SK-N-SH (cell line): ENCODE results near the gene BABAM1. TPM values are rescaled to one million over a fixed set of nuclear protein-coding genes. Genes with fewer than 3 reads are reported as not detected.
A peak's percentile ranks its signal among the peaks of the same experiment; 100 is the strongest.

Experiments used
- CTCF ChIA-PET: fragments of 300-600, 350-600 bp; formaldehyde crosslinking; extraction: SDS; loops from one replicate; lab custom pipeline; 2021; lab: Yijun Ruan, JAX
- POLR2A ChIA-PET: fragments of 350-600 bp; sonication (Branson Sonifier 250); formaldehyde crosslinking; extraction: SDS; loops from one replicate; lab custom pipeline; 2020; ENCODE audit warnings: antibody characterized with exemption, inconsistent platforms; lab: Yijun Ruan, JAX
- DNase-seq: peaks from one replicate; pipeline ENCODE4 v3.0.0; 2012
- H2AFZ ChIP-seq: fragments of 200-600 bp; sonication (generic); 2 replicates; pipeline ENCODE4 v1.8.1; 2016; ENCODE audit warnings: antibody characterized with exemption, mild to moderate bottlenecking, low read depth
- H3F3A ChIP-seq: fragments of 200-600 bp; sonication (generic); replicated peaks from 2 replicates; pipeline ENCODE3; 2016; ENCODE audit warnings: antibody characterized with exemption, mild to moderate bottlenecking; ENCODE audit not compliant: insufficient read depth
- H3K27ac ChIP-seq, 2 experiments: fragments of 200-500 bp in 1 of 2; fragments of 200-600 bp in 1 of 2; sonication (Bioruptor generic) in 1 of 2; sonication (generic), shearing (Covaris generic) in 1 of 2; 2 replicates each; pipeline versions ENCODE4 v1.5.1 to v1.6.1; 2014 to 2016; ENCODE audit warnings: low read depth in 2 of 2, inconsistent platforms in 1 of 2, low read length in 1 of 2, mild to moderate bottlenecking in 1 of 2, mixed read lengths in 1 of 2
- H3K27me3 ChIP-seq: fragments of 200-600 bp; sonication (generic), shearing (Covaris generic); 2 replicates; pipeline ENCODE4 v1.6.1; 2016; ENCODE audit warnings: mixed run types; ENCODE audit not compliant: insufficient read depth
- H3K36me3 ChIP-seq, 2 experiments: fragments of 200-500 bp in 1 of 2; fragments of 200-600 bp in 1 of 2; sonication (Bioruptor generic) in 1 of 2; sonication (generic) in 1 of 2; replicated peaks in 1 of 2; 2 replicates each; pipeline versions ENCODE3 to v1.5.1; 2014 to 2016; ENCODE audit warnings: low read length in 1 of 2, mild to moderate bottlenecking in 1 of 2; ENCODE audit not compliant: insufficient read depth in 2 of 2, control insufficient read depth in 1 of 2
- H3K4me1 ChIP-seq, 2 experiments: fragments of 200-500 bp in 1 of 2; fragments of 200-600 bp in 1 of 2; sonication (Bioruptor generic) in 1 of 2; sonication (generic), shearing (Covaris generic) in 1 of 2; 2 replicates each; pipeline versions ENCODE4 v1.5.1 to v1.6.1; 2014 to 2016; ENCODE audit warnings: low read depth in 1 of 2, low read length in 1 of 2, mixed run types in 1 of 2; ENCODE audit not compliant: insufficient read depth in 2 of 2, control insufficient read depth in 1 of 2
- H3K4me2 ChIP-seq: fragments of 200-600 bp; sonication (generic), shearing (Covaris generic); 2 replicates; pipeline ENCODE4 v1.6.1; 2017; ENCODE audit warnings: mixed run types
- H3K4me3 ChIP-seq, 2 experiments: fragments of 200-500 bp in 1 of 2; fragments of 200-600 bp in 1 of 2; sonication (Bioruptor generic) in 1 of 2; sonication (generic), shearing (Covaris generic) in 1 of 2; 2 replicates each; pipeline versions ENCODE4 v1.5.1 to v1.8.1; 2014 to 2016; ENCODE audit warnings: low read depth in 2 of 2, inconsistent platforms in 1 of 2, low read length in 1 of 2, mild to moderate bottlenecking in 1 of 2, mixed read lengths in 1 of 2, moderate library complexity in 1 of 2
- H3K79me2 ChIP-seq: fragments of 200-600 bp; sonication (generic); 2 replicates; pipeline ENCODE4 v1.8.1; 2017; ENCODE audit warnings: mild to moderate bottlenecking; ENCODE audit not compliant: insufficient read depth
- H3K9ac ChIP-seq: fragments of 200-600 bp; sonication (generic); 2 replicates; pipeline ENCODE4 v1.6.1; 2017; ENCODE audit warnings: mixed run types
- H3K9me2 ChIP-seq: fragments of 200-600 bp; sonication (generic); 2 replicates; pipeline ENCODE4 v1.6.1; 2017; ENCODE audit warnings: mixed run types
- H3K9me3 ChIP-seq: fragments of 200-600 bp; sonication (generic); 2 replicates; pipeline ENCODE4 v1.6.1; 2017; ENCODE audit warnings: mixed run types, mild to moderate bottlenecking, moderate library complexity
- H4K20me1 ChIP-seq: fragments of 200-600 bp; sonication (generic); 2 replicates; pipeline ENCODE4 v1.6.1; 2017; ENCODE audit warnings: mild to moderate bottlenecking, mixed run types; ENCODE audit not compliant: insufficient read depth
- CHD2 ChIP-seq: fragments of 150-350 bp; IDR thresholded peaks from 2 replicates; pipeline ENCODE4 v1.6.1; 2018; ENCODE audit warnings: low read length; ENCODE audit not compliant: partially characterized antibody
- FOXM1 ChIP-seq: IDR thresholded peaks from 2 replicates; pipeline ENCODE4 v1.4.0; 2012; ENCODE audit warnings: low read depth, mild to moderate bottlenecking
- MEF2A ChIP-seq: IDR thresholded peaks from 2 replicates; pipeline ENCODE4 v1.4.0; 2012; ENCODE audit warnings: low read depth, borderline replicate concordance
- MXI1 ChIP-seq: IDR thresholded peaks from 2 replicates; pipeline ENCODE4 v1.6.1; 2012; ENCODE audit warnings: mild to moderate bottlenecking, low read depth, low read length, improper control_type of control experiment
- NRF1 ChIP-seq: IDR thresholded peaks from 2 replicates; pipeline ENCODE4 v1.6.1; 2012; ENCODE audit warnings: low read depth, mild to moderate bottlenecking, low read length
- RCOR1 ChIP-seq: fragments of 150-350 bp; IDR thresholded peaks from 2 replicates; pipeline ENCODE4 v1.6.1; 2017; ENCODE audit warnings: antibody characterized with exemption, low read length
- RFX5 ChIP-seq: IDR thresholded peaks from 2 replicates; pipeline ENCODE4 v1.6.1; 2012; ENCODE audit warnings: mild to moderate bottlenecking, improper control_type of control experiment, low read length
- RXRA ChIP-seq: IDR thresholded peaks from 2 replicates; pipeline ENCODE4 v1.4.0; 2012; ENCODE audit warnings: low read depth, mild to moderate bottlenecking, borderline replicate concordance
- TAF1 ChIP-seq: IDR thresholded peaks from 2 replicates; pipeline ENCODE4 v1.6.1; 2012; ENCODE audit warnings: low read depth, mild to moderate bottlenecking, low read length, moderate library complexity, borderline replicate concordance
- WGBS: methylation state at CpG from one replicate; pipeline ENCODE4 v1.1.6; 2017; ENCODE audit warnings: low lambda C conversion rate; 5-methylcytosine and 5-hydroxymethylcytosine counted together
- polyA plus RNA-seq, 3 experiments: library from polyadenylated mRNA; depleted of rRNA; stranded (reverse); fragments of >200 nt; gene quantifications; 2 replicates each; pipeline ENCODE4 v1.2.3, GENCODE V29; 2012
- TF ChIP-seq, protein P1 (sequence below): IDR thresholded peaks from 2 replicates; pipeline ENCODE4 v1.4.0; 2012; ENCODE audit warnings: low read depth, borderline replicate concordance
- TF ChIP-seq, protein P2 (sequence below): fragments of 150-350 bp; IDR thresholded peaks from 2 replicates; pipeline ENCODE4 v1.6.1; 2016; ENCODE audit warnings: mild to moderate bottlenecking, low read depth, low read length
- TF ChIP-seq, protein P3 (sequence below): fragments of 200-600 bp; sonication (generic); IDR thresholded peaks from 2 replicates; pipeline ENCODE4 v1.6.1; 2017; ENCODE audit warnings: antibody characterized with exemption, mild to moderate bottlenecking, moderate library complexity

BABAM1 gene
- polyA plus RNA-seq, 1 of the 3 experiments (the other 2 are of a cell fraction) = 192 TPM

DNA sequence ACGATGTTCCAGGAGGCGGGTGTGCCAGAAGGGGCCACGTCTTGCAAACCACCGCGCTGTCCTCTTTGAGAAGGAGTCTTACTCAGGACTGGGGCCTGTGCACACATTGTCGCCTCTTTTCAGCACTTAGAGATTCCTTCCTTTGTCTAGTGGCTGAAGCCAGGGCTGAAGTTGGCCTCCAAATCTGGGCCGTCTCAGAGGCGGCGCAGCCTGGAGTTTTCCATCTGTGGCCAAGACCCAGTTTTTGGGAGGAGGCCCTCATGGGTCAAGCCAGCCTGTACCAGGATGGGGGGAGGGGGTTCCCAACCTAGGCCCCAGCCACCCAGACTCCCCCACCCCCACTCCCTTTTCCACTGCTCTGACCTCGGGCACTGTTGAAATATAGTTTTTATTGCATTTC is 55.6 kb downstream of the BABAM1 start:
- ChIA-PET CTCF (no interaction called here), POLR2A (no interaction called here)
- H3K4me3 ChIP-seq = no peak overlapping the region
- H3K4me1 ChIP-seq = no peaks in the 10 kb centered on the region
- 85% methylated on average over 7 of the region's 10 CpGs for WGBS
- no peak overlapping the region for H3K9ac ChIP-seq
- peak overlapping the region in 1 of 2 experiments; percentile 8; a peak in 1 of 4 replicates for H3K27ac ChIP-seq
- no peaks in the 10 kb centered on the region for H3F3A ChIP-seq
- no peaks in the 10 kb centered on the region for H3K9me3 ChIP-seq
- H3K9me2 ChIP-seq = no peaks in the 10 kb centered on the region
- H3K27me3 ChIP-seq = no peaks in the 10 kb centered on the region
- peaks cover 0 to 41% of the 10 kb centered on the region in 2 experiments for H3K36me3 ChIP-seq
- peak; percentile 47 for DNase-seq
- no peak overlapping the region for H3K4me2 ChIP-seq
- H4K20me1 ChIP-seq = no peaks in the 10 kb centered on the region
- TF ChIP-seq, protein P1, sequence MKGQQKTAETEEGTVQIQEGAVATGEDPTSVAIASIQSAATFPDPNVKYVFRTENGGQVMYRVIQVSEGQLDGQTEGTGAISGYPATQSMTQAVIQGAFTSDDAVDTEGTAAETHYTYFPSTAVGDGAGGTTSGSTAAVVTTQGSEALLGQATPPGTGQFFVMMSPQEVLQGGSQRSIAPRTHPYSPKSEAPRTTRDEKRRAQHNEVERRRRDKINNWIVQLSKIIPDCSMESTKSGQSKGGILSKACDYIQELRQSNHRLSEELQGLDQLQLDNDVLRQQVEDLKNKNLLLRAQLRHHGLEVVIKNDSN = no peak
- TF ChIP-seq FOXM1 (no peak), NRF1 (no peak)
- TF ChIP-seq, protein P2, sequence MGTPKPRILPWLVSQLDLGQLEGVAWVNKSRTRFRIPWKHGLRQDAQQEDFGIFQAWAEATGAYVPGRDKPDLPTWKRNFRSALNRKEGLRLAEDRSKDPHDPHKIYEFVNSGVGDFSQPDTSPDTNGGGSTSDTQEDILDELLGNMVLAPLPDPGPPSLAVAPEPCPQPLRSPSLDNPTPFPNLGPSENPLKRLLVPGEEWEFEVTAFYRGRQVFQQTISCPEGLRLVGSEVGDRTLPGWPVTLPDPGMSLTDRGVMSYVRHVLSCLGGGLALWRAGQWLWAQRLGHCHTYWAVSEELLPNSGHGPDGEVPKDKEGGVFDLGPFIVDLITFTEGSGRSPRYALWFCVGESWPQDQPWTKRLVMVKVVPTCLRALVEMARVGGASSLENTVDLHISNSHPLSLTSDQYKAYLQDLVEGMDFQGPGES = no peak
- TF ChIP-seq, protein P3, sequence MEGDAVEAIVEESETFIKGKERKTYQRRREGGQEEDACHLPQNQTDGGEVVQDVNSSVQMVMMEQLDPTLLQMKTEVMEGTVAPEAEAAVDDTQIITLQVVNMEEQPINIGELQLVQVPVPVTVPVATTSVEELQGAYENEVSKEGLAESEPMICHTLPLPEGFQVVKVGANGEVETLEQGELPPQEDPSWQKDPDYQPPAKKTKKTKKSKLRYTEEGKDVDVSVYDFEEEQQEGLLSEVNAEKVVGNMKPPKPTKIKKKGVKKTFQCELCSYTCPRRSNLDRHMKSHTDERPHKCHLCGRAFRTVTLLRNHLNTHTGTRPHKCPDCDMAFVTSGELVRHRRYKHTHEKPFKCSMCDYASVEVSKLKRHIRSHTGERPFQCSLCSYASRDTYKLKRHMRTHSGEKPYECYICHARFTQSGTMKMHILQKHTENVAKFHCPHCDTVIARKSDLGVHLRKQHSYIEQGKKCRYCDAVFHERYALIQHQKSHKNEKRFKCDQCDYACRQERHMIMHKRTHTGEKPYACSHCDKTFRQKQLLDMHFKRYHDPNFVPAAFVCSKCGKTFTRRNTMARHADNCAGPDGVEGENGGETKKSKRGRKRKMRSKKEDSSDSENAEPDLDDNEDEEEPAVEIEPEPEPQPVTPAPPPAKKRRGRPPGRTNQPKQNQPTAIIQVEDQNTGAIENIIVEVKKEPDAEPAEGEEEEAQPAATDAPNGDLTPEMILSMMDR = no peak
- no peaks in the 10 kb centered on the region for H3K79me2 ChIP-seq
- no peak overlapping the region for H2AFZ ChIP-seq

DNA sequence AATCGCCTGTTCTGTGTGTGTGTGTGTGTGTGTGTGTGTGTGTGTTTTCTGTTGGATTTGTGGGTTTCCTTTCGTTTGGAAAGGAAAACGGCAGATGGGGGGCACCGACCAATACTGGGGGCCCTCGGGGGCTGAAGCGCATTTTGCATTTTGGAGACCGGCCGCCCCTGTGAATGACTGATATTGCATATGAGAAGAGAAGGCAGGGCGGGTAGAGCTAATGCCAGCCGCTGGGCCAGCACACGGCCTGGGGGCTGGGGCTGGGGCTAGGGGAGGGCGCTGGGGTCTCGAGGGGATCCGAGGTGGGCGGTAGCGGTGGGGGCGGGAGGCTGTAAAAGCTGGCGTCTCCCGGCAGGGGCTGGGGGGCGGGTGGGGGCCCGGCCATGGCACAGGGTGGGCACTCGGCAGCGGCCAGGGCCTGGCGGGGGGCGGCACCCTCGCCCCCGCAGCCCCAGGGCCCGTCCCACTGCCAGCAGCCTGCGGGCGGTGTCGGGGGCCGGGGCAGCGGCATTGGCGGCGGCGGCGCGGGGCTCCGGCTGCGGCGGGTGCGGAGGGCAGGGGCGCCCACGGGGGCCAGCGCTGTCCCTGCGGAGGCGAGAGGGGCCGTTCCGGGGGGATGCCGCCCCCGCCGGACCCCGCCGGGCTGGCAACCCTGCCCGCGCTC is 56.2 kb downstream of the BABAM1 start:
- no peaks in the 10 kb centered on the region for H3K9me3 ChIP-seq
- H3K36me3 ChIP-seq = peaks cover 0 to 41% of the 10 kb centered on the region in 2 experiments
- H3K4me1 ChIP-seq = no peaks in the 10 kb centered on the region
- no peak overlapping the region for H3K27ac ChIP-seq
- no peaks in the 10 kb centered on the region for H3K79me2 ChIP-seq
- H3K27me3 ChIP-seq = no peaks in the 10 kb centered on the region
- no peak overlapping the region for H3K9ac ChIP-seq
- WGBS = 91% methylated on average over 27 of the region's 56 CpGs
- TF ChIP-seq CHD2 = no peak
- TF ChIP-seq RXRA = no peak
- TF ChIP-seq RFX5 = no peak
- TF ChIP-seq MXI1 = no peak
- TF ChIP-seq RCOR1 = no peak
- TF ChIP-seq TAF1 = no peak
- no peak for TF ChIP-seq MEF2A
- TF ChIP-seq, all 33 proteins: peak for 0
- Histone ChIP-seq H3K9me2 (no peaks in the 10 kb centered on the region), H3K4me3 (no peak overlapping the region; a peak in 1 of 4 replicates), H4K20me1 (no peaks in the 10 kb centered on the region), H3K4me2 (no peak overlapping the region), H2AFZ (no peak overlapping the region), H3F3A (no peaks in the 10 kb centered on the region)
- DNase-seq = peak; percentile 70
- ChIA-PET POLR2A (no interaction called here), CTCF (interaction anchor here (0.9 to 1.5 kb wide), 3 partner anchors 10 to 18 kb away, joined by 3 to 8 read pairs (median 3); partner anchors contain the start of genes ANO8 and MRPL34)
